Panc1 (cell line): ENCODE results near the gene FARSB. TPM values are rescaled to one million over a fixed set of nuclear protein-coding genes. Genes with fewer than 3 reads are reported as not detected.

ENCODE experiments used
- ATAC-seq: fragments of 200-7000 bp; cut with Tn5 transposase; 2 replicates; pipeline ENCODE4 v1.9.1; 2020; ENCODE audit warnings: mild to moderate bottlenecking, moderate library complexity
- BruUV-seq: library from RNA; stranded (reverse); fragments of 400-500 nt; replicated peaks from 2 replicates; lab custom pipeline; 2021; lab: Mats Ljungman, UMichigan
- CTCF ChIA-PET: fragments of 300-600 bp; sonication (Branson Sonifier 250); formaldehyde crosslinking; loops from one replicate; lab custom pipeline; 2022; ENCODE audit warnings: antibody characterized with exemption; lab: Charles Lee
- POLR2A ChIA-PET: fragments of 300-600 bp; sonication (Branson Sonifier 250); formaldehyde crosslinking; loops from one replicate; lab custom pipeline; 2022; ENCODE audit warnings: antibody characterized with exemption; lab: Charles Lee
- DNase-seq: peaks from one replicate; pipeline ENCODE4 v3.0.0-alpha.2; 2010; ENCODE audit warnings: low read depth, low spot score
- H3K27ac ChIP-seq: 2 replicates; pipeline ENCODE4 v1.5.1; 2011; ENCODE audit warnings: mild to moderate bottlenecking, low read length, inconsistent platforms
- H3K27me3 ChIP-seq: fragments of 200-500 bp; sonication (Bioruptor generic); 2 replicates; pipeline ENCODE4 v1.6.0; 2014; ENCODE audit warnings: low read length, inconsistent platforms; ENCODE audit not compliant: control insufficient read depth, insufficient read depth
- H3K36me3 ChIP-seq: fragments of 200-500 bp; sonication (Bioruptor generic); 2 replicates; pipeline ENCODE4 v1.5.1; 2014; ENCODE audit warnings: inconsistent platforms, mild to moderate bottlenecking, low read length, moderate library complexity; ENCODE audit not compliant: control insufficient read depth, insufficient read depth
- H3K4me1 ChIP-seq: 2 replicates; pipeline ENCODE4 v1.5.1; 2011; ENCODE audit warnings: inconsistent platforms, mild to moderate bottlenecking, low read length, moderate library complexity; ENCODE audit not compliant: control insufficient read depth, insufficient read depth
- H3K4me3 ChIP-seq, 2 experiments: 2 replicates each; pipeline ENCODE4 v1.5.1; 2011 to 2012; ENCODE audit warnings: low read depth in 2 of 2, low read length in 2 of 2, mild to moderate bottlenecking in 2 of 2, inconsistent platforms in 1 of 2, moderate library complexity in 1 of 2
- H3K9me3 ChIP-seq: fragments of 200-500 bp; sonication (Bioruptor generic); 2 replicates; pipeline ENCODE4 v1.5.1; 2014; ENCODE audit warnings: low read depth, mild to moderate bottlenecking, inconsistent platforms, low read length, moderate library complexity; ENCODE audit not compliant: control insufficient read depth, insufficient read depth
- CTCF ChIP-seq: fragments of 450-650 bp; IDR thresholded peaks from 2 replicates; pipeline ENCODE4 v1.5.1; 2017; ENCODE audit warnings: mild to moderate bottlenecking
- POLR2AphosphoS5 ChIP-seq: IDR thresholded peaks from 2 replicates; pipeline ENCODE4 v1.6.1; 2012; ENCODE audit warnings: mild to moderate bottlenecking, low read depth, low read length, moderate library complexity
- SIN3A ChIP-seq: IDR thresholded peaks from 2 replicates; pipeline ENCODE4 v1.6.1; 2012; ENCODE audit warnings: low read depth, mild to moderate bottlenecking, low read length, moderate library complexity, borderline replicate concordance; ENCODE audit not compliant: insufficient read depth
- TCF7L2 ChIP-seq: IDR thresholded peaks from 2 replicates; pipeline ENCODE4 v1.6.1; 2011; ENCODE audit warnings: mild to moderate bottlenecking, low read depth, low read length, inconsistent platforms
- in situ Hi-C: cut with HindIII; loops from 2 replicates; pipeline ENCODE4 v1.10.0; 2016; ENCODE audit warnings: low sequenced_read_pairs, low pct_unique_long_range_greater_than_20kb
- intact Hi-C: fragments of 100-400 bp; cut with micrococcal nuclease; formaldehyde crosslinking; loops from one replicate; pipeline ENCODE4 v1.10.0; 2022; ENCODE audit not compliant: unreplicated experiment
- total RNA-seq: library from RNA; stranded (reverse); gene quantifications from one replicate; pipeline ENCODE4 v1.2.1, GENCODE V29; 2021; ENCODE audit not compliant: unreplicated experiment
- TF ChIP-seq, protein P1 (sequence below), 2 experiments: IDR thresholded peaks; 2 replicates each; pipeline ENCODE4 v1.6.1; 2011 to 2012; ENCODE audit warnings: low read depth in 2 of 2, control low read depth in 1 of 2, low read length in 1 of 2, mild to moderate bottlenecking in 1 of 2, moderate library complexity in 1 of 2; ENCODE audit not compliant: insufficient read depth in 1 of 2

Gene FARSB
- total RNA-seq, 1 experiment from 2014 or later: 31.6 TPM

GRCh38 chr2:222643134-222643533, 12.8 kb downstream of the FARSB start:
- H3K36me3 ChIP-seq: peaks cover 37% of the 10 kb centered on the region; the same call in 1 of the 2 replicates
- H3K27ac ChIP-seq: no peak overlapping the region
- no peak for ATAC-seq
- no peaks in the 10 kb centered on the region for H3K4me1 ChIP-seq
- no TSS peak for BruUV-seq
- in situ Hi-C loops (no loop called here), intact Hi-C loops (no loop called here)
- ChIA-PET POLR2A (no interaction called here), CTCF (no interaction called here)
- H3K9me3 ChIP-seq: no peaks in the 10 kb centered on the region
- H3K4me3 ChIP-seq: no peak overlapping the region
- no peaks in the 10 kb centered on the region for H3K27me3 ChIP-seq
- DNase-seq: no peak
- no peak for TF ChIP-seq SIN3A
- TF ChIP-seq TCF7L2: no peak
- TF ChIP-seq CTCF: no peak
- TF ChIP-seq, protein P1, sequence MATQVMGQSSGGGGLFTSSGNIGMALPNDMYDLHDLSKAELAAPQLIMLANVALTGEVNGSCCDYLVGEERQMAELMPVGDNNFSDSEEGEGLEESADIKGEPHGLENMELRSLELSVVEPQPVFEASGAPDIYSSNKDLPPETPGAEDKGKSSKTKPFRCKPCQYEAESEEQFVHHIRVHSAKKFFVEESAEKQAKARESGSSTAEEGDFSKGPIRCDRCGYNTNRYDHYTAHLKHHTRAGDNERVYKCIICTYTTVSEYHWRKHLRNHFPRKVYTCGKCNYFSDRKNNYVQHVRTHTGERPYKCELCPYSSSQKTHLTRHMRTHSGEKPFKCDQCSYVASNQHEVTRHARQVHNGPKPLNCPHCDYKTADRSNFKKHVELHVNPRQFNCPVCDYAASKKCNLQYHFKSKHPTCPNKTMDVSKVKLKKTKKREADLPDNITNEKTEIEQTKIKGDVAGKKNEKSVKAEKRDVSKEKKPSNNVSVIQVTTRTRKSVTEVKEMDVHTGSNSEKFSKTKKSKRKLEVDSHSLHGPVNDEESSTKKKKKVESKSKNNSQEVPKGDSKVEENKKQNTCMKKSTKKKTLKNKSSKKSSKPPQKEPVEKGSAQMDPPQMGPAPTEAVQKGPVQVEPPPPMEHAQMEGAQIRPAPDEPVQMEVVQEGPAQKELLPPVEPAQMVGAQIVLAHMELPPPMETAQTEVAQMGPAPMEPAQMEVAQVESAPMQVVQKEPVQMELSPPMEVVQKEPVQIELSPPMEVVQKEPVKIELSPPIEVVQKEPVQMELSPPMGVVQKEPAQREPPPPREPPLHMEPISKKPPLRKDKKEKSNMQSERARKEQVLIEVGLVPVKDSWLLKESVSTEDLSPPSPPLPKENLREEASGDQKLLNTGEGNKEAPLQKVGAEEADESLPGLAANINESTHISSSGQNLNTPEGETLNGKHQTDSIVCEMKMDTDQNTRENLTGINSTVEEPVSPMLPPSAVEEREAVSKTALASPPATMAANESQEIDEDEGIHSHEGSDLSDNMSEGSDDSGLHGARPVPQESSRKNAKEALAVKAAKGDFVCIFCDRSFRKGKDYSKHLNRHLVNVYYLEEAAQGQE (IDR thresholded peaks at IDR 0.05; ENCODE audit: insufficient read depth in 1 of 2, low read depth in 2 of 2, low read length in 1 of 2): no peak
- TF ChIP-seq POLR2AphosphoS5: no peak

DNA sequence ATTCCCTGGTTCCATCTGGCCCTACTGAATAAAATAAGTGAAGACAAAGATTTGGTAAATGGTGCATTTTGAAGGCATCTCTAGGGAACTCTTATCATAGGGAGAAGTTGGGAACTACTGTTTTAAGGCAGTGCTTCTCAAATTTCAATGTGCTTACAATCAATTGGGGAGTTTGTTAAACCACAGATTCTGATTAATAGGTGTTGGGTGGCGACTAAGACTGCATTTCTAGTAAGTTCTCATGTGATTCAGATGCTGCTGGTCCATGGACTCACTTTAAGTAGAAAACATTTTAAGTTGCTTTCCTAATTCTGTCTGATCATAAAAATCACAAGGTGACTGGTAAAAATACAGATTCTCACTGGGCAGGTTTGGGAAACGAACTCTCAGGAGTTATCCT, 14.6 kb downstream of the FARSB start:
- Histone ChIP-seq H3K27ac (no peak overlapping the region), H3K4me1 (no peaks in the 10 kb centered on the region), H3K27me3 (no peaks in the 10 kb centered on the region), H3K36me3 (peaks cover 34% of the 10 kb centered on the region; the same call in 1 of the 2 replicates), H3K9me3 (no peaks in the 10 kb centered on the region), H3K4me3 (no peak overlapping the region)
- no TSS peak for BruUV-seq
- ATAC-seq (no peak), DNase-seq (no peak)
- ChIA-PET CTCF (no interaction called here), POLR2A (no interaction called here)
- intact Hi-C loops (no loop called here), in situ Hi-C loops (no loop called here)
- no peak for TF ChIP-seq SIN3A
- TF ChIP-seq POLR2AphosphoS5: no peak
- TF ChIP-seq, protein P1 (IDR thresholded peaks at IDR 0.05; ENCODE audit: insufficient read depth in 1 of 2, low read depth in 2 of 2, low read length in 1 of 2): no peak
- TF ChIP-seq TCF7L2: no peak
- no peak for TF ChIP-seq CTCF
